Neural progenitor cell (in vitro differentiated cells): Measurements from ENCODE around the gene CCDC106. TPM values are rescaled to one million over a fixed set of nuclear protein-coding genes. Genes with fewer than 3 reads are reported as not detected.

Experiments used
- DNase-seq: peaks from one replicate; pipeline ENCODE4 v3.0.0-alpha.2; 2016; ENCODE audit warnings: low spot score
- H2AFZ ChIP-seq: fragments of 200-600 bp; sonication (generic); replicated peaks from 2 replicates; pipeline ENCODE4 v1.6.1; 2016; ENCODE audit warnings: antibody characterized with exemption
- H3F3A ChIP-seq: fragments of 200-600 bp; sonication (generic); 2 replicates; pipeline ENCODE4 v1.6.1; 2016; ENCODE audit warnings: antibody characterized with exemption, low read depth
- H3K27ac ChIP-seq: fragments of 200-600 bp; sonication (generic); 2 replicates; pipeline ENCODE4 v1.5.1; 2016; ENCODE audit warnings: mild to moderate bottlenecking
- H3K27me3 ChIP-seq: fragments of 200-600 bp; sonication (generic); 2 replicates; pipeline ENCODE4 v1.6.1; 2016; ENCODE audit warnings: mild to moderate bottlenecking, moderate library complexity
- H3K36me3 ChIP-seq: fragments of 200-600 bp; sonication (generic); 2 replicates; pipeline ENCODE4 v1.5.1; 2016
- H3K4me1 ChIP-seq: fragments of 200-600 bp; sonication (generic); 2 replicates; pipeline ENCODE4 v1.6.1; 2016; ENCODE audit warnings: mixed run types
- H3K4me2 ChIP-seq: fragments of 200-600 bp; sonication (generic); 2 replicates; pipeline ENCODE4 v1.6.1; 2016
- H3K4me3 ChIP-seq: fragments of 200-600 bp; sonication (generic); 2 replicates; pipeline ENCODE4 v1.5.1; 2016
- H3K79me2 ChIP-seq: fragments of 200-600 bp; sonication (generic); 2 replicates; pipeline ENCODE4 v1.6.1; 2016; ENCODE audit warnings: low read depth
- H3K9ac ChIP-seq: fragments of 200-600 bp; sonication (generic); 2 replicates; pipeline ENCODE4 v1.6.1; 2016
- H3K9me3 ChIP-seq: fragments of 200-600 bp; sonication (generic); 2 replicates; pipeline ENCODE4 v1.5.1; 2016; ENCODE audit warnings: low read depth
- H4K20me1 ChIP-seq: fragments of 200-600 bp; sonication (generic); 2 replicates; pipeline ENCODE4 v1.6.1; 2016; ENCODE audit warnings: low read depth
- H3K27ac Mint-ChIP-seq: 3 replicates; pipeline ENCODE4 v1.8.0; 2021; ENCODE audit warnings: mixed read lengths
- H3K27me3 Mint-ChIP-seq: 2 replicates; pipeline ENCODE4 v1.8.0; 2022; ENCODE audit warnings: low read depth, mild to moderate bottlenecking, inconsistent platforms, moderate library complexity, mixed read lengths; ENCODE audit not compliant: insufficient read depth
- H3K36me3 Mint-ChIP-seq: 3 replicates; pipeline ENCODE4 v1.8.0; 2021; ENCODE audit warnings: mixed read lengths
- H3K4me1 Mint-ChIP-seq: 3 replicates; pipeline ENCODE4 v1.8.0; 2021; ENCODE audit warnings: mixed read lengths
- H3K4me3 Mint-ChIP-seq: 3 replicates; pipeline ENCODE4 v1.8.0; 2021; ENCODE audit warnings: mild to moderate bottlenecking, moderate library complexity, mixed read lengths
- H3K9me3 Mint-ChIP-seq: 3 replicates; pipeline ENCODE4 v1.8.0; 2020; ENCODE audit warnings: mixed read lengths
- EZH2 ChIP-seq: fragments of 200-600 bp; sonication (generic); IDR thresholded peaks from 2 replicates; pipeline ENCODE4 v1.6.1; 2017; ENCODE audit warnings: antibody characterized with exemption, mild to moderate bottlenecking, moderate library complexity
- EZH2phosphoT487 ChIP-seq: fragments of 200-600 bp; sonication (generic); IDR thresholded peaks from 2 replicates; pipeline ENCODE4 v1.6.1; 2017; ENCODE audit warnings: antibody characterized with exemption
- total RNA-seq: library from RNA; depleted of rRNA; stranded (reverse); fragments of >200 nt; gene quantifications from 2 replicates; pipeline ENCODE4 v1.2.3, GENCODE V29; 2015; ENCODE audit warnings: low replicate concordance
- TF ChIP-seq, protein P1 (sequence below): fragments of 200-600 bp; sonication (generic); IDR thresholded peaks from 2 replicates; pipeline ENCODE4 v1.5.1; 2017; ENCODE audit warnings: antibody characterized with exemption, mild to moderate bottlenecking

Gene CCDC106
- total RNA-seq, 1 donor from 2014 or later, result 7.6 TPM

DNA sequence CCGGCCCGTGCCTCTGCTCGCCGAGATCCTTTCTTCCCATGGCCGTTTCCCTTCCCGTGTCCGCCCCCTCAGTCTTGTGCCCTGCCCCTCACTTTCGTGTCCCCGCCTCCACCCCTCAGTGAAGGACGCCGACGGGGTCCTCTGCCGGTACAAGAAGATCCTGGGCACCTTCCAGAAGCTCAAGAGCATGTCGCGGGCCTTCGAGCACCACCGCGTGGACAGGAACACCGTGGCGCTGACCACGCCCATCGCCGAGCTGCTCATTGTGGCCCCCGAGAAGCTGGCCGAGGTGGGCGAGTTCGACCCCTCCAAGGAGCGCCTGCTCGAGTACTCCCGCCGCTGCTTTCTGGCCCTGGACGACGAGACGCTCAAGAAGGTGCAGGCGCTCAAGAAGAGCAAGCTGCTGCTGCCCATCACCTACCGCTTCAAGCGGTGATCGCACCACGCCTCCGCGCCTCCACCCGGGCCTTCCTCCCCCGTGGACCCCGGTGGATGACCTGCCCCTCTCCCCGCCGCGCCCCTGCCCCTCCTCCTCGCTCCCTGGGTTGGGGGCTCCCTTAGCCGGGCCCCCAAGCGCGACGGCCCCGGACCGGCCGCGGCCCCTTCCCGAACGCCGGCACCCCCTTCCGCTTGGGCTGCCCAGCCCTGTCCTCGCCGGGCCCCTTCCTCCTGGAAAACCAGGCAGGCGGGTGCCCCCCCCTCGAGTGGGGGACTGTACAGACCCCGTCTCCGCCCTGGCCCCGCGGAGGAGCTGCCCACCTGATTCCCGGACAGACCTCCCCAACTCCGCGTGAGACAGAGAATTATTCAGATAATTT, 4.5 kb downstream of the CCDC106 start:
- H3K9me3 ChIP-seq, result no peaks in the 10 kb centered on the region
- TF ChIP-seq, protein P1, sequence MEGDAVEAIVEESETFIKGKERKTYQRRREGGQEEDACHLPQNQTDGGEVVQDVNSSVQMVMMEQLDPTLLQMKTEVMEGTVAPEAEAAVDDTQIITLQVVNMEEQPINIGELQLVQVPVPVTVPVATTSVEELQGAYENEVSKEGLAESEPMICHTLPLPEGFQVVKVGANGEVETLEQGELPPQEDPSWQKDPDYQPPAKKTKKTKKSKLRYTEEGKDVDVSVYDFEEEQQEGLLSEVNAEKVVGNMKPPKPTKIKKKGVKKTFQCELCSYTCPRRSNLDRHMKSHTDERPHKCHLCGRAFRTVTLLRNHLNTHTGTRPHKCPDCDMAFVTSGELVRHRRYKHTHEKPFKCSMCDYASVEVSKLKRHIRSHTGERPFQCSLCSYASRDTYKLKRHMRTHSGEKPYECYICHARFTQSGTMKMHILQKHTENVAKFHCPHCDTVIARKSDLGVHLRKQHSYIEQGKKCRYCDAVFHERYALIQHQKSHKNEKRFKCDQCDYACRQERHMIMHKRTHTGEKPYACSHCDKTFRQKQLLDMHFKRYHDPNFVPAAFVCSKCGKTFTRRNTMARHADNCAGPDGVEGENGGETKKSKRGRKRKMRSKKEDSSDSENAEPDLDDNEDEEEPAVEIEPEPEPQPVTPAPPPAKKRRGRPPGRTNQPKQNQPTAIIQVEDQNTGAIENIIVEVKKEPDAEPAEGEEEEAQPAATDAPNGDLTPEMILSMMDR, result no peak
- TF ChIP-seq EZH2, result no peak
- TF ChIP-seq EZH2phosphoT487, result no peak
- peak overlapping the region; percentile 40 for H3K4me2 ChIP-seq
- Mint-ChIP-seq H3K36me3 (peaks cover 7% of the 10 kb centered on the region), H3K4me1 (peaks cover 29% of the 10 kb centered on the region), H3K27me3 (peaks cover 7% of the 10 kb centered on the region), H3K27ac (no peak overlapping the region), H3K9me3 (no peaks in the 10 kb centered on the region), H3K4me3 (peak overlapping the region; percentile 95)
- no peak overlapping the region for H3K27ac ChIP-seq
- no peak for DNase-seq
- H3K4me3 ChIP-seq, result peak overlapping the region; percentile 88
- no peak overlapping the region for H2AFZ ChIP-seq
- peaks cover 18% of the 10 kb centered on the region for H3F3A ChIP-seq
- no peak overlapping the region for H3K9ac ChIP-seq
- peaks cover 17% of the 10 kb centered on the region for H3K4me1 ChIP-seq
- peaks cover 37% of the 10 kb centered on the region for H3K79me2 ChIP-seq
- H3K36me3 ChIP-seq, result no peaks in the 10 kb centered on the region
- peaks cover 20% of the 10 kb centered on the region for H4K20me1 ChIP-seq
- H3K27me3 ChIP-seq, result no peaks in the 10 kb centered on the region

DNA sequence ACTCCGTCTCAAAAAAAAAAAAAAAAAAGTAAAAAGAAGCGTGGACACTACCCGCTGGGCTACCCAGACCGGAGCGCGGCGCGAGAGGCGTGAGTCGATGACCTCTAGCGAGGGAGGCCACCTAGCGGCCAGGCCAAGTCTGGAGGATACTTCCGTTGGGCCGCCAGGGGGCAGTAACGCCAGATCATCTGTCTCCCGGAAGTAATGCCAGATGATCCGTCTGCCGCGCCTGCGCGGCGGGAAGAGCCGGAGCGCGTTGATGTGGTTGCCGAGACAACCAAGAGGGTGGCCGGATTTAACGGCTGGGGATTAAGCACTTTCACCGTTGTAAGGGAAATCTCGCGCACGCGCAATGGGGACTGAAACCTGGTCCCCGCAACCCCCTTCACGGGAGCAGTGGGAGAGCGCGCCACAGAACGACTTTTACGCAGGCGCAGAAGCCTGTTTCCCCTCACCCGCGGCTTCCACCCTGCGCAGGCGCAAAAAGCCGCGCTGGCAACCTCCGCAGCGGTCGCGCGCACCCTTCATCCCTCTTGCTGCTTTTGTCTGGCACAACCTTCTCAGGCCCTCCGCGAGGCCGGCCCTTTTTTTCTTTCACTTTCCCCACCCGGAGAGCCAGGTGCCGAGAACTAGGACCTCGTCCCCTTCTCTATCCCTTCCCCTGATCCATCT, 5.8 kb downstream of the CCDC106 start:
- no peaks in the 10 kb centered on the region for H3K36me3 ChIP-seq
- H3K27me3 Mint-ChIP-seq, result peaks cover 7% of the 10 kb centered on the region
- H3K4me2 ChIP-seq, result peak overlapping the region; percentile 86
- H4K20me1 ChIP-seq, result peaks cover 32% of the 10 kb centered on the region
- H3K9me3 ChIP-seq, result no peaks in the 10 kb centered on the region
- peak overlapping the region; percentile 91 for H3K27ac ChIP-seq
- H3K4me3 ChIP-seq, result peak overlapping the region; percentile 88
- H3K27me3 ChIP-seq, result no peaks in the 10 kb centered on the region
- peaks cover 31% of the 10 kb centered on the region for H3K4me1 Mint-ChIP-seq
- peak overlapping the region; percentile 64 for H3K9ac ChIP-seq
- DNase-seq, result peak; percentile 99
- no peak for TF ChIP-seq EZH2
- TF ChIP-seq, protein P1, result peak; percentile 97
- H3K9me3 Mint-ChIP-seq, result no peaks in the 10 kb centered on the region
- H3K36me3 Mint-ChIP-seq, result peaks cover 9% of the 10 kb centered on the region
- peaks cover 12% of the 10 kb centered on the region for H3F3A ChIP-seq
- H3K79me2 ChIP-seq, result peaks cover 42% of the 10 kb centered on the region
- H3K4me3 Mint-ChIP-seq, result peak overlapping the region; percentile 95
- peak overlapping the region; percentile 99 for H3K27ac Mint-ChIP-seq
- peaks cover 18% of the 10 kb centered on the region for H3K4me1 ChIP-seq
- H2AFZ ChIP-seq, result no peak overlapping the region

DNA sequence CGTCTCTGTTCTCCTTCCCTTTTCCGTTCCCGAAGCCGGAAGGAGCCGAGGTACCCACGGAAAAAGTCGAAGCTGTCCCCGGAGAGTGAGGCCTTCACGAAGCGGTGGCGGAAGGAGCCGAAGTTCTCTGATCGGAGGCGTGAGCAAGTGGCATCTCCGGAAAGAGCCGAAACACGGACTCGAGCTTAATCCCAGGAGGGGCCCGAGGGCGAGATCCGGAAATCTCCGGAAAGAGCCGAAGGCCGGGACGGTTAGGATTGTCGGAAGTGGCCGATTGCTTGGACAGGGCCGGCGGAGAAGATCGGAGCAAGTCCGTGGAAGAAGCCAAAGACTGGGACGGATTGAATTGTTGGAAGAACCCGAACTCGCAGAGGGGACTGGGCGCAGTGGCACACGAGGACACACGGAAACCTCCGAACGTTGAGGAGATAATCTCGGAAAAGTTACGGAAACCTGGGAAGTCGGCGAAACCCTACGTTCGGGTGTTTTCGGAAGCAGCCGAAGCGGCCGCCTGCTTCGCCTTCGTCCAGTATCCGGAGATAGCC, 6.4 kb downstream of the CCDC106 start:
- Histone ChIP-seq H3K9me3 (no peaks in the 10 kb centered on the region), H3K4me2 (peak overlapping the region; percentile 86)

More for the DNA sequence above, 6.4 kb downstream of the CCDC106 start:
- H3K4me1 Mint-ChIP-seq, result peaks cover 32% of the 10 kb centered on the region
- peaks cover 10% of the 10 kb centered on the region for H3K36me3 Mint-ChIP-seq
- H3F3A ChIP-seq, result peaks cover 12% of the 10 kb centered on the region
- H3K9ac ChIP-seq, result peak overlapping the region; percentile 95
- H3K27ac Mint-ChIP-seq, result peak overlapping the region; percentile 99
- H3K79me2 ChIP-seq, result peaks cover 45% of the 10 kb centered on the region
- TF ChIP-seq EZH2phosphoT487 (no peak), EZH2 (no peak)
- TF ChIP-seq, protein P1, result no peak
- H3K27me3 Mint-ChIP-seq, result peaks cover 7% of the 10 kb centered on the region
- H3K27ac ChIP-seq, result peak overlapping the region; percentile 91
- H3K4me3 ChIP-seq, result peak overlapping the region; percentile 88
- H3K4me1 ChIP-seq, result peaks cover 18% of the 10 kb centered on the region
- no peaks in the 10 kb centered on the region for H3K36me3 ChIP-seq
- peak overlapping the region; percentile 95 for H3K4me3 Mint-ChIP-seq
- peak; percentile 100 for DNase-seq
- H3K9me3 Mint-ChIP-seq, result no peaks in the 10 kb centered on the region
- H3K27me3 ChIP-seq, result no peaks in the 10 kb centered on the region
- H4K20me1 ChIP-seq, result peaks cover 38% of the 10 kb centered on the region
- H2AFZ ChIP-seq, result peak overlapping the region; percentile 93
